Measurements from ENCODE around the gene RASGEF1C.

Gene RASGEF1C

DNA sequence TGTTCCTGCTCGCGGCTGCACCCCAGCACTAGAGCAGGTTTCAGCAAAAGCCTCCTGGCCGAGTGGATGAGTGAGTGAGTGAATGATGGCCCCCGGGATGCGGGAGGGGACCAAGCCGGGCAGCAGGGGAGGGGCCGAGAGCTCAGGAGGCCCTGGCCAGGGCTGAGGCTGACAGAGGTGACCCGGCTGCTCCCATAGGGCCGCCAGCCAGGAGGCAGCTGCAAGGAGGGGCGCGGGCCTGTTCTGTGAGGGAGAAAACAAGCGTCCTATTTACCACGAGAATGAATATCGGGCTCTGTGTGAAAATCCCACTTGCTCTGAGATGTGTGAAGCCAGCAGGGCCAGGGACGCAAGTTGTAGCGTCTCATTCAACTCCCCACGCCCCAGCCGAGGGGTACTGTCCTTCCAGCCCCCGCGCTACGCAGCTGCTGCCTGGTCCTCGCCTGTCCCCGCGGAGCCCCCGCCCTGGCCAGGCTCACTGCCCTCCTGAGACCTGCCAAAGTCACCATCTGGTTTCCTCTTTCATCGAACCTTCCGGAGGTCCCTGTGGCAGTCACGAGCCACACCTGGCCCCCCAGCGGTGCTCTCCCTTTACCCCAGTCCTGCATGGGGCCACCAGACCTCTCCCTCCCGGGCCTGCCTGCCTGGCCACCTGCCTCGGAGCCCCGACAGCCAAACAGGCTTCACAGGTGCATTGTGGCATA is 38.8 kb downstream of the RASGEF1C start:
- TF ChIP-seq, protein P1, sequence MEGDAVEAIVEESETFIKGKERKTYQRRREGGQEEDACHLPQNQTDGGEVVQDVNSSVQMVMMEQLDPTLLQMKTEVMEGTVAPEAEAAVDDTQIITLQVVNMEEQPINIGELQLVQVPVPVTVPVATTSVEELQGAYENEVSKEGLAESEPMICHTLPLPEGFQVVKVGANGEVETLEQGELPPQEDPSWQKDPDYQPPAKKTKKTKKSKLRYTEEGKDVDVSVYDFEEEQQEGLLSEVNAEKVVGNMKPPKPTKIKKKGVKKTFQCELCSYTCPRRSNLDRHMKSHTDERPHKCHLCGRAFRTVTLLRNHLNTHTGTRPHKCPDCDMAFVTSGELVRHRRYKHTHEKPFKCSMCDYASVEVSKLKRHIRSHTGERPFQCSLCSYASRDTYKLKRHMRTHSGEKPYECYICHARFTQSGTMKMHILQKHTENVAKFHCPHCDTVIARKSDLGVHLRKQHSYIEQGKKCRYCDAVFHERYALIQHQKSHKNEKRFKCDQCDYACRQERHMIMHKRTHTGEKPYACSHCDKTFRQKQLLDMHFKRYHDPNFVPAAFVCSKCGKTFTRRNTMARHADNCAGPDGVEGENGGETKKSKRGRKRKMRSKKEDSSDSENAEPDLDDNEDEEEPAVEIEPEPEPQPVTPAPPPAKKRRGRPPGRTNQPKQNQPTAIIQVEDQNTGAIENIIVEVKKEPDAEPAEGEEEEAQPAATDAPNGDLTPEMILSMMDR (IDR thresholded peaks at IDR 0.05; ENCODE audit: control insufficient read depth, insufficient read depth, low read depth, low read length, missing control alignments): no peak
- H3K4me3 ChIP-seq (ENCODE audit: control insufficient read depth, low read depth, low read length): no peak overlapping the region
- DNase-seq (ENCODE audit: low read depth): no peak

DNA sequence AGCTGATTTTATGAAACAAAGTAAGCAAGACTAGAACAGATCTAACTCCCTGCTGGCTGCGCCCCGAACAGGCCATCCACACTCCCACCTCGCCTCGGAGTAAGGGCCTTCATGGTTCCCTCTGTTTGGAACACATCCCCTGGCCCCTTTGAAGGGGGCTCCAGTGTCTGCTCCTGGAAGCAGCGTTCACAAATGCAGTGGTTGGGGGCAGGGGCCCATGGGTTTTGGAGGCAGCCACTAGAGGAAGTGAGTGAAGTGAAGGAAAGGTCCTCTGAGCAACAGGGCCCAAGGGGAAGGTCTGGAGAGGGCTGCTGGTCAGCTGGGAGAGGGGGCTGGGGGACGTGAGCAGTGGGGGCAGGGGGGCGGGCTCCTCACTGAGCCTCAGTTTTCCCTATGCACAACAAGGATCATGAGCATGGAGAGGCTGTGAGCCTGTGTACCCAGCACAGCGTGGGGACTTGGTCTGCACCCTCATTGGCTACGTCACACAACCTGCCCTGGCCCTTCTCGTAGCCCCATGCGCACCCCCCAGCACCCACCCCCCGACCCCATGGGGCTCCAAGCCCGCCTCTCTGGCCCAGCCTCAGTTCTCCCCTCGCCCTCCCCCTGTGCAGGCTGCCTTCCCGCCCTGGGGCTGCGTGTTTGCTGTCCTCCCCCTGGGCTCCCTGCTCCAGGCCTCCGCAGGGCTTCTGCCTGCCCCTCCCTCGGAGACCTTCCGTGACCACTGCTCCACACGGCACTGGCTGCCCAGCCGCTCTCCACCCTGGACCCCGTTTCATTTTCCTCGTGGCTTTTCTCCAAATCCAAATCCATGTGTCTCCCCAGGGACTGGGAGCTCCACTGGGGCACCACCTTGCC is 39.5 kb downstream of the RASGEF1C start:
- no peak for DNase-seq (ENCODE audit: low read depth)
- no peak overlapping the region for H3K4me3 ChIP-seq (ENCODE audit: control insufficient read depth, low read depth, low read length)
- TF ChIP-seq, protein P1 (IDR thresholded peaks at IDR 0.05; ENCODE audit: control insufficient read depth, insufficient read depth, low read depth, low read length, missing control alignments): no peak

DNA sequence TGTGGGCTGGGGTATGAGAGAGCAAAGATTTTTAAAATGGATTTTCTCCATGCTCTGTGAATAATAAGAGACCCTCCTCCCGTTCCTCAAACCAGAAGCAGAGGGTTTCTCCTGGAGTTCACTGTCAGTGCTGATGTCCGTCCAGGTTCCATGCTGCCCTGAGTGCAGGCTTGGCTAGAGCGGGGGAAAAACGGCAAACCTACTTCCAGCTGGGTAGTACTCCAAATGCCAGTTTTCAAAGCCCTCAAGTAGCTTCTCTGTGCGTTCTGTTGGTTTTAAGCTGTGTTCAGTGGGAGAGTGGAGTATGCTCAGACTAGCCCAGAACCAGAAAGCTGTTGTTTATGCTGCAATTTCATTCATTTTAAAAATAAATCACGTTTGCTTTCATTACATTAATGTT is 40.3 kb downstream of the RASGEF1C start:
- DNase-seq (ENCODE audit: low read depth): no peak
- no peak overlapping the region for H3K4me3 ChIP-seq (ENCODE audit: control insufficient read depth, low read depth, low read length)
- TF ChIP-seq, protein P1 (IDR thresholded peaks at IDR 0.05; ENCODE audit: control insufficient read depth, insufficient read depth, low read depth, low read length, missing control alignments): no peak

DNA sequence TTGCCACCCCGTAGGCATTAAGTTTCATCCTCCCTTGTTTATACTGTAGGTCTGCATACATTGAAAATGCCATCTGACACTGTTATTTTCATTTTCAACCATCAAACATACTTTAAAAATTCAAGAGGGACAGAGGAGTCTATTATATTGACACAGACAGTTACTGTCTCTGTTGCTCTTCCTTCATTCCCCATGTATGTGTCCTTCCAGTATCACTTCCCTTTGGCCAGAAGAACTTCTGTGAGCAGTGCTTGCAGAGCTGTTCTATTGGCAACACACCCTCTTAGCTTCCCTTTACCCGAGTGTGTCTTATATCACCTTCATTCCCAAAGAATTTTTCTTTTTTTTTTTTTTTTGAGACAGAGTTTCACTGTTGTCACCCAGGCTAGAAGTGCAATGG is 42.8 kb downstream of the RASGEF1C start:
- TF ChIP-seq, protein P1 (IDR thresholded peaks at IDR 0.05; ENCODE audit: control insufficient read depth, insufficient read depth, low read depth, low read length, missing control alignments): no peak
- no peak overlapping the region for H3K4me3 ChIP-seq (ENCODE audit: control insufficient read depth, low read depth, low read length)
- no peak for DNase-seq (ENCODE audit: low read depth)

DNA sequence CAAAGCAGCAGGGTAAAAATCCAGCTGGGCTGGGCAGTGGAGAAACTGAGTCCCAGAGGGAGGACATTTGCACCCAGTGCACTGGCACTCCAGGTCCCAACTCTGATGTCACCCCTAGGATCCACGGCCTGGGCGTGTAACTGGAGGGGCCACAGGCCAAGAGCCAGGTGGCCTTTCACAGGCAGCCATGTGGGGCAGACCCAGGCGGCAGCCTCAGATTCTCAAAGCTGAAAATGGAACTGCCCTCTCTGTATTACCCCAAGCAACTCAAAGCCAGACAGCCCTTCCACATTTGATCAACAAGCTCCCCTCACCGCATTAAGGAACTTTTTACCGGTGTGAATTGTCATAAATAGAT is 46.7 kb downstream of the RASGEF1C start:
- TF ChIP-seq, protein P1 (IDR thresholded peaks at IDR 0.05; ENCODE audit: control insufficient read depth, insufficient read depth, low read depth, low read length, missing control alignments): no peak
- DNase-seq (ENCODE audit: low read depth): no peak
- no peak overlapping the region for H3K4me3 ChIP-seq (ENCODE audit: control insufficient read depth, low read depth, low read length)

DNA sequence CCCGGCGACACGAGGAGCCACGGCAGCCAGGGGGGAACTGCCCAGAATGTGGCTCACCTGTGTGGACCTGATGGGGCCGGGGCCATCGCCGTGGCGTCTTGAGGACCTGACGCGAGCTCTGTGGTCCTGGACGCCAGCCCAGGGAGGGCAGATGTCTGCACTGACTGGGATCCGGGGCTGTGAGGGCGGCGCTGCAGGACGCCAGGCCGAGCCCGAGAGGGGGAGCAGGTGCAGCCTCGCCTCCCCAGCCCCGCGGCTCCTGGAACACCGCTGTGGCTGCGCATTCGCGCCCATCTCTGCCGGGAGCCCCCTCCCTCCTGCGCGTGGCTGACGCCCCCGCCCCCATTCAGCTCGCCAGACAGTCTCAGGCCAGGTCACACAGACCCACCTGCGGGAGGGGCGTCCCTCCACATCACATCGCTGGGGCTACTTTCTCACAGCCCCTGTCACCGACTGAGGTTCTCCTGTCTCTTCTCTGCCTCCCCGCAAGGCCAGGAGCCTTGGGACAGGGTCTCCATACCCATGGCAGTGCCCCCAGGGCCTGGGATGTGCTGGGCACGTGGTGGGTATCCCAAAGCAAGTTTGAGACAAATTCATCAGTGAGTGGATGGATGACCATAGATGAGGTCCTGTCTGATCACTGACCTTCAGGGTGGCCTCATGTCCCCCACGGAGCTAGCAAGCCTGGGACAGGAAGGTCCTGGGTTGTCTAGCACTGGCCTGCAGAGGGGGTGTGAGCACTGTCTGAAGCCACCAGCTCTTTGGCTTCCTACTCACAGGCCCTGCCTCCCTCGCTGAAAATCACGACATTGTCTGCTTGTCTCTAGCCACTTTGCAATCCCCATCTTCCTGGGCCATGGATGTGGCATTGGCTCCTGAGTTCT is 47.3 kb downstream of the RASGEF1C start:
- H3K4me3 ChIP-seq (ENCODE audit: control insufficient read depth, low read depth, low read length): no peak overlapping the region
- no peak for DNase-seq (ENCODE audit: low read depth)

More for the DNA sequence above, 47.3 kb downstream of the RASGEF1C start:
- TF ChIP-seq, protein P1 (IDR thresholded peaks at IDR 0.05; ENCODE audit: control insufficient read depth, insufficient read depth, low read depth, low read length, missing control alignments): no peak

Data from AG09309 (cell line).